Measurements from ENCODE around the gene GPATCH4.

DNA sequence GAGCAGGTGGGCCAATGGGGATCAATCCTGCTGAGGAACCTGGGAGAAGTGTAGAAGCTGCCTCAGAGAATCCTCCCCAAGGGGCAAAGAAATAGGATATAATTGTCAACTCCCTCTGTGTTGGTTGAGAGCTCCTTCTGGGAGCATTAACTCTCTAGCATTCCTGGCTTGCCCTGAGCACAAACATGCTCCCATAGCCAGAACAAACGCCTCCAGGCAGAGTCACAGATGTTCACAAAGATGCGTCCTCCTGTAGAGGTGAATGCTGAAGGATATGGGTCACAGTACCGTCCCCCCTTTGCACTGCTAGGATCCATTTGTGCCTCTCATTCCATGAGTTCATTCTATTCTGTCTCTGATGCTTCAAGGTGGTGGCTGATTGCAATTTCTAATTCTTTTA is 31.1 kb upstream of the GPATCH4 start:
- TF ChIP-seq, protein P1, sequence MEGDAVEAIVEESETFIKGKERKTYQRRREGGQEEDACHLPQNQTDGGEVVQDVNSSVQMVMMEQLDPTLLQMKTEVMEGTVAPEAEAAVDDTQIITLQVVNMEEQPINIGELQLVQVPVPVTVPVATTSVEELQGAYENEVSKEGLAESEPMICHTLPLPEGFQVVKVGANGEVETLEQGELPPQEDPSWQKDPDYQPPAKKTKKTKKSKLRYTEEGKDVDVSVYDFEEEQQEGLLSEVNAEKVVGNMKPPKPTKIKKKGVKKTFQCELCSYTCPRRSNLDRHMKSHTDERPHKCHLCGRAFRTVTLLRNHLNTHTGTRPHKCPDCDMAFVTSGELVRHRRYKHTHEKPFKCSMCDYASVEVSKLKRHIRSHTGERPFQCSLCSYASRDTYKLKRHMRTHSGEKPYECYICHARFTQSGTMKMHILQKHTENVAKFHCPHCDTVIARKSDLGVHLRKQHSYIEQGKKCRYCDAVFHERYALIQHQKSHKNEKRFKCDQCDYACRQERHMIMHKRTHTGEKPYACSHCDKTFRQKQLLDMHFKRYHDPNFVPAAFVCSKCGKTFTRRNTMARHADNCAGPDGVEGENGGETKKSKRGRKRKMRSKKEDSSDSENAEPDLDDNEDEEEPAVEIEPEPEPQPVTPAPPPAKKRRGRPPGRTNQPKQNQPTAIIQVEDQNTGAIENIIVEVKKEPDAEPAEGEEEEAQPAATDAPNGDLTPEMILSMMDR (IDR thresholded peaks at IDR 0.05): no peak
- TF ChIP-seq POLR2AphosphoS5 (IDR thresholded peaks at IDR 0.05; ENCODE audit: low read depth, low read length): no peak
- TF ChIP-seq SIN3A (IDR thresholded peaks at IDR 0.05; ENCODE audit: borderline replicate concordance, insufficient read depth, low read depth, low read length): no peak
- TF ChIP-seq, protein P2, sequence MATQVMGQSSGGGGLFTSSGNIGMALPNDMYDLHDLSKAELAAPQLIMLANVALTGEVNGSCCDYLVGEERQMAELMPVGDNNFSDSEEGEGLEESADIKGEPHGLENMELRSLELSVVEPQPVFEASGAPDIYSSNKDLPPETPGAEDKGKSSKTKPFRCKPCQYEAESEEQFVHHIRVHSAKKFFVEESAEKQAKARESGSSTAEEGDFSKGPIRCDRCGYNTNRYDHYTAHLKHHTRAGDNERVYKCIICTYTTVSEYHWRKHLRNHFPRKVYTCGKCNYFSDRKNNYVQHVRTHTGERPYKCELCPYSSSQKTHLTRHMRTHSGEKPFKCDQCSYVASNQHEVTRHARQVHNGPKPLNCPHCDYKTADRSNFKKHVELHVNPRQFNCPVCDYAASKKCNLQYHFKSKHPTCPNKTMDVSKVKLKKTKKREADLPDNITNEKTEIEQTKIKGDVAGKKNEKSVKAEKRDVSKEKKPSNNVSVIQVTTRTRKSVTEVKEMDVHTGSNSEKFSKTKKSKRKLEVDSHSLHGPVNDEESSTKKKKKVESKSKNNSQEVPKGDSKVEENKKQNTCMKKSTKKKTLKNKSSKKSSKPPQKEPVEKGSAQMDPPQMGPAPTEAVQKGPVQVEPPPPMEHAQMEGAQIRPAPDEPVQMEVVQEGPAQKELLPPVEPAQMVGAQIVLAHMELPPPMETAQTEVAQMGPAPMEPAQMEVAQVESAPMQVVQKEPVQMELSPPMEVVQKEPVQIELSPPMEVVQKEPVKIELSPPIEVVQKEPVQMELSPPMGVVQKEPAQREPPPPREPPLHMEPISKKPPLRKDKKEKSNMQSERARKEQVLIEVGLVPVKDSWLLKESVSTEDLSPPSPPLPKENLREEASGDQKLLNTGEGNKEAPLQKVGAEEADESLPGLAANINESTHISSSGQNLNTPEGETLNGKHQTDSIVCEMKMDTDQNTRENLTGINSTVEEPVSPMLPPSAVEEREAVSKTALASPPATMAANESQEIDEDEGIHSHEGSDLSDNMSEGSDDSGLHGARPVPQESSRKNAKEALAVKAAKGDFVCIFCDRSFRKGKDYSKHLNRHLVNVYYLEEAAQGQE (IDR thresholded peaks at IDR 0.05; ENCODE audit: insufficient read depth in 1 of 2, low read depth in 2 of 2, low read length in 1 of 2): no peak

All from Panc1 (cell line).